Kidney (tissue), 14 donors: ENCODE data around the gene PRR7. TPM values are rescaled to one million over a fixed set of nuclear protein-coding genes. Genes with fewer than 3 reads are reported as not detected.

Experiments
- DNase-seq, 5 donors: peaks; one replicate each; pipeline ENCODE4 v3.0.0-alpha.2; 2013 to 2020
- FAIRE-seq: peaks from 2 replicates; lab custom pipeline; 2012; peaks lifted over from hg19 to GRCh38; lab: Jason Lieb, UNC
- H3K27ac ChIP-seq, 2 donors: one replicate each; pipeline ENCODE4 v1.7.0; 2013; ENCODE audit warnings: low read depth in 2 of 2, low read length in 2 of 2, inconsistent platforms in 1 of 2
- H3K27me3 ChIP-seq: one replicate; pipeline ENCODE4 v1.7.1; 2013; ENCODE audit warnings: low read length, inconsistent platforms; ENCODE audit not compliant: control insufficient read depth, insufficient read depth
- H3K36me3 ChIP-seq, 3 donors: one replicate each; pipeline versions ENCODE4 v1.7.0 to v1.7.1; 2013; ENCODE audit warnings: low read length in 3 of 3, control low read depth in 1 of 3, inconsistent platforms in 1 of 3; ENCODE audit not compliant: insufficient read depth in 3 of 3, control insufficient read depth in 2 of 3
- H3K4me1 ChIP-seq, 3 donors: one replicate each; pipeline versions ENCODE4 v1.7.0 to v1.7.1; 2013; ENCODE audit warnings: low read length in 3 of 3, inconsistent platforms in 1 of 3, low read depth in 1 of 3; ENCODE audit not compliant: control insufficient read depth in 2 of 3, insufficient read depth in 2 of 3
- H3K4me3 ChIP-seq, 3 donors: one replicate each; pipeline versions ENCODE4 v1.7.0 to v1.8.1; 2013; ENCODE audit warnings: low read length in 3 of 3, control low read depth in 1 of 3, inconsistent platforms in 1 of 3
- H3K9ac ChIP-seq, 3 donors: one replicate each; pipeline versions ENCODE4 v1.7.0 to v1.7.1; 2013; ENCODE audit warnings: low read length in 3 of 3, control low read depth in 1 of 3, inconsistent platforms in 1 of 3
- H3K9me3 ChIP-seq, 3 donors: one replicate each; pipeline versions ENCODE4 v1.7.0 to v1.7.1; 2013; ENCODE audit warnings: low read length in 3 of 3, control low read depth in 1 of 3, inconsistent platforms in 1 of 3; ENCODE audit not compliant: control insufficient read depth in 2 of 3, insufficient read depth in 1 of 3
- CTCF ChIP-seq: IDR thresholded peaks from 3 replicates; pipeline ENCODE4 v1.5.1; 2012; ENCODE audit warnings: mild to moderate bottlenecking, moderate library complexity, borderline replicate concordance; ENCODE audit not compliant: insufficient read depth; ENCODE audit errors: extremely low read depth
- intact Hi-C: fragments of 100-400 bp; cut with DNase I; formaldehyde crosslinking; loops from one replicate; pipeline ENCODE4 v1.11.1; 2022
- polyA plus RNA-seq: library from polyadenylated mRNA; stranded (reverse); fragments of 350-450 nt; fragmentation: Illumina TruSeq; extraction: RNeasy Lipid Tissue Mini Kit (QIAGEN cat#74804); gene quantifications from one replicate; pipeline ENCODE4 v1.2.3, GENCODE V29; 2014; ENCODE audit warnings: low read depth, low replicate concordance; ENCODE audit not compliant: insufficient read depth
- total RNA-seq: library from RNA; stranded (reverse); fragmentation: NEBNext Ultra II Directional; extraction: Animal tissue kit (Norgen Biotek cat#: 25700); gene quantifications from one replicate; pipeline ENCODE4 v1.2.1, GENCODE V29; 2021
- donor health status: control.
- donor health status: control.
- donor health status: control.
- donor health status: control.
- donor health status: control.
- donor health status: DM: yes; HTN: yes; CAD: no.
- donor health status: Normal renal cell carcinoma (clear cell type).

PRR7 gene
- total and polyA plus RNA-seq, 2 donors from 2014 or later = 1.6 to 5.5 TPM

GRCh38 chr5:177432143-177432838 is 14.3 kb upstream of the PRR7 start:
- Histone ChIP-seq H3K27ac (no peak overlapping the region), H3K9ac (no peak overlapping the region), H3K9me3 (no peaks in the 10 kb centered on the region), H3K27me3 (no peaks in the 10 kb centered on the region), H3K36me3 (peaks cover 0 to 12% (median 11%) of the 10 kb centered on the region in 3 donors), H3K4me3 (no peak overlapping the region), H3K4me1 (peaks cover 3 to 8% (median 8%) of the 10 kb centered on the region in 3 donors)
- FAIRE-seq (no peak), DNase-seq (no peak)
- no peak for TF ChIP-seq CTCF
- intact Hi-C loops = no loop called here

GRCh38 chr5:177432839-177433657 is 13.6 kb upstream of the PRR7 start:
- Histone ChIP-seq H3K27me3 (no peaks in the 10 kb centered on the region), H3K9ac (no peak overlapping the region), H3K36me3 (peaks cover 2 to 13% (median 11%) of the 10 kb centered on the region in 3 donors), H3K4me3 (no peak overlapping the region), H3K27ac (no peak overlapping the region), H3K9me3 (no peaks in the 10 kb centered on the region), H3K4me1 (peaks cover 0 to 1% (median under 1%) of the 10 kb centered on the region in 3 donors)
- DNase-seq = no peak
- no peak for TF ChIP-seq CTCF
- intact Hi-C loops = no loop called here
- FAIRE-seq = no peak

DNA sequence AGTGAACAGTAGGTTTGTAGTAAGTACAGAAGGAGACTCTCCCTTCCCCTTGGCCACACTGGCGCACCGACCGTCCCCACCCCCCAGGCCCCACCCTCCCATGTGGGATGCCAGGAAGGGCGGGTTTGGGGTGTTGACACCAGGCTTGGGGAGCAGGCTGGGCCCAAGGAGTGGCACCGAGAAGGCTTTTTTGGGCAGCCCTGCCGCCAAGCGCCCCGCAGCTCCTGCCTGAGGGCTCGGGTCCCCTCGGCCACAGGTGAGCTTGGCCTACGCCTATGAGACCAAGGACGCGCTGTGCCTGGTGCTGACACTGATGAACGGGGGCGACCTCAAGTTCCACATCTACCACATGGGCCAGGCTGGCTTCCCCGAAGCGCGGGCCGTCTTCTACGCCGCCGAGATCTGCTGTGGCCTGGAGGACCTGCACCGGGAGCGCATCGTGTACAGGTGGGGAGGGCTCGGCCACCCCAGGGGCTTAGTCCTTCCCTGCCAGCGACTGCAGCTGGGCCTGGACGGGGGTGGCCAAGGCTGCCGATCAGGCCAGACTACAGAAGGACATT is 12.9 kb upstream of the PRR7 start:
- no peak for FAIRE-seq
- Histone ChIP-seq H3K27me3 (no peaks in the 10 kb centered on the region), H3K9me3 (no peaks in the 10 kb centered on the region), H3K27ac (no peak overlapping the region), H3K36me3 (peaks cover 2 to 13% (median 11%) of the 10 kb centered on the region in 3 donors), H3K4me3 (no peak overlapping the region), H3K4me1 (no peaks in the 10 kb centered on the region), H3K9ac (no peak overlapping the region)
- TF ChIP-seq CTCF = no peak
- DNase-seq = no peak
- intact Hi-C loops = no loop called here
